Stimulated activated CD8-positive, alpha-beta memory T cell treated with anti-CD3 and anti-CD28 coated beads, Interleukin-2, amount 100 ng/mL, for 1 hour (primary cell): Measurements from ENCODE around the gene FLVCR1.

Source experiments
- DNase-seq, 2 donors: peaks; one replicate each; pipeline ENCODE4 v3.0.0-alpha.2; 2020; ENCODE audit warnings: low read depth in 2 of 2

The FLVCR1 gene

GRCh38 chr1:212945463-212946160 is 87.5 kb downstream of the FLVCR1 start:
- no peak for DNase-seq

DNA sequence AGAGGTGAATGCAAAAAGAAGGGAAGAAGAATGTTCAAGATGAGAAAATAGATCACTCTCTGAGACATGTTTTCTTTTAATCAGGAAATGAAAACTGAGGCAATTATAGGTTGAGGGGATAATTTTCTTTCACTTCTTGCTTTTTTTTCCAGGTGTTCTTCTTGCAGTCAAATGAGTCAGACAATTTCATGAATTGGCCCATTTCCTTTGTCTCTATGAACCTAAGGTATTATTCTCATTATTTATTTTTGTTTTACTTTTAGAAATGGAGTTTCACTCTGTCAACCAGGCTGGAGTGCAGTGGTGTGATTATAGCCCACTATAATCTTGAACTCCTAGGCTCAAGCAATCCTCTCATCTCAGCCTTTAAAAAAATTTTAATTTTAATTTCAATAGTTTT is 88.8 kb downstream of the FLVCR1 start:
- DNase-seq, result no peak
